AG09309 (cell line): ENCODE results near the gene IGSF3.
A peak's percentile ranks its signal among the peaks of the same experiment; 100 is the strongest.
"Not testable (repeated sequence)": the region's sequence is repeated elsewhere in the genome, so short reads cannot be mapped to it uniquely, and the experiment has no call there.

Experiments used
- DNase-seq: peaks from one replicate; pipeline ENCODE4 v3.0.0-alpha.2; 2010; ENCODE audit warnings: low read depth
- H3K4me3 ChIP-seq: 2 replicates; pipeline ENCODE4 v1.5.1; 2011; ENCODE audit warnings: mild to moderate bottlenecking, low read depth, low read length, moderate library complexity; ENCODE audit not compliant: control insufficient read depth
- CTCF ChIP-seq: IDR thresholded peaks from 2 replicates; pipeline ENCODE4 v1.5.1; 2011; ENCODE audit warnings: mild to moderate bottlenecking, low read depth, low read length, inconsistent platforms; ENCODE audit not compliant: insufficient read depth, control insufficient read depth; ENCODE audit errors: missing control alignments

The IGSF3 gene

GRCh38 chr1:116667078-116667574, 407 bp downstream of the IGSF3 start:
- no peak for TF ChIP-seq CTCF
- no peak for DNase-seq
- peak overlapping the region; percentile 29 for H3K4me3 ChIP-seq

GRCh38 chr1:116666187-116667077, 1.1 kb downstream of the IGSF3 start:
- no peak overlapping the region for H3K4me3 ChIP-seq
- DNase-seq: no peak
- TF ChIP-seq CTCF: no peak

GRCh38 chr1:116664978-116665371, 2.6 kb downstream of the IGSF3 start:
- no peak for TF ChIP-seq CTCF

GRCh38 chr1:116664366-116664977, 3.1 kb downstream of the IGSF3 start:
- no peak for TF ChIP-seq CTCF
- no peak for DNase-seq
- no peak overlapping the region for H3K4me3 ChIP-seq

More at GRCh38 chr1:116664978-116665371, 2.6 kb downstream of the IGSF3 start:
- H3K4me3 ChIP-seq: no peak overlapping the region
- DNase-seq: no peak

- DNase-seq: no peak
- TF ChIP-seq CTCF: no peak
- H3K4me3 ChIP-seq: no peak overlapping the region
Measured at GRCh38 chr1:116663821-116664220, 3.7 kb downstream of the IGSF3 start.

- H3K4me3 ChIP-seq: no peak overlapping the region
- DNase-seq: no peak
- TF ChIP-seq CTCF: no peak
Measured at GRCh38 chr1:116661633-116662032, 5.9 kb downstream of the IGSF3 start.

- not testable (repeated sequence) for H3K4me3 ChIP-seq, DNase-seq
Measured at GRCh38 chr1:116658645-116659044, 8.9 kb downstream of the IGSF3 start.

- not testable (repeated sequence) for H3K4me3 ChIP-seq, DNase-seq
Measured at GRCh38 chr1:116657836-116658235, 9.7 kb downstream of the IGSF3 start.
